SK-N-DZ (cell line): Measurements from ENCODE around the gene TMEM134.
A peak's percentile ranks its signal among the peaks of the same experiment; 100 is the strongest.
"Not testable (repeated sequence)": the region's sequence is repeated elsewhere in the genome, so short reads cannot be mapped to it uniquely, and the experiment has no call there.

Experiments used
- DNase-seq: peaks from one replicate; pipeline ENCODE4 v3.0.0-alpha.2; 2015; ENCODE audit warnings: low spot score

The TMEM134 gene

DNA sequence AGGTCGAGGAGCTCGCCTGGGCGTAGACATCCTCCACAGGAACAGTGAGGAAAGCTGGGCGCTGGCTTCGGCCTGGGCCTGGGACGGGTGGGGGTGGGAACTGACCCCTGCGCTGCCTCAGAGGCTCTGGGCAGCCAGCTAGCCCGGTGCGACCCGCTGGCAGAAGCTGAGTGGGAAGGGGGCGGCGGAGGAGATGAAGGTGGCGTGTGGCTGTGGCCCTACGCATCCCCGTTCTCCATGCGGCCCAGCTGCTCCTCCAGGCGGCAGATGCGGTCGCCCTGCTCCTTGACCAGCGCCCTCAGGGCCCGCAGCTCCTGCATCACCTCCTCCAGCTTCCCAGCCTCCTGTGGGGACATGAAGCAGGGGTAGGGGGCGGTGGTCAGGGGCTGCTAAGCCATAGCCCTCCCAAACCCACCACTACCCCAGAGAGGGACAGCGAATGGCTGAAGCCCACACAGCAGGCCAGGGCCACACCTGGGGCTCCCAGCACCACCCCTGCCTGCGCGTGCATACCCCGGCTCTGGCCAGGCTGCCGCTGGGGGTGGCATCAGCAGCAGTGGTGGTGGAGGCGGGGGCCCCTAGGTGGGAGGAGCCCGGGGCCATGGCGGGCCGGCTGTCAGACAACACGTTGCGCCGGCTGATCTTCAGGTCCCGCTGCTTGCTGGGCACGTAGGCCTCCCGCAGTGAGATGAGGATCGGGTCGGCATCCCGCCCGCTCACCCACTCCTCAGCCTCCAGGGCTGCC is 30.7 kb downstream of the TMEM134 start:
- no peak for DNase-seq

GRCh38 chr11:67437809-67438157 is 31.3 kb downstream of the TMEM134 start:
- no peak for DNase-seq

DNA sequence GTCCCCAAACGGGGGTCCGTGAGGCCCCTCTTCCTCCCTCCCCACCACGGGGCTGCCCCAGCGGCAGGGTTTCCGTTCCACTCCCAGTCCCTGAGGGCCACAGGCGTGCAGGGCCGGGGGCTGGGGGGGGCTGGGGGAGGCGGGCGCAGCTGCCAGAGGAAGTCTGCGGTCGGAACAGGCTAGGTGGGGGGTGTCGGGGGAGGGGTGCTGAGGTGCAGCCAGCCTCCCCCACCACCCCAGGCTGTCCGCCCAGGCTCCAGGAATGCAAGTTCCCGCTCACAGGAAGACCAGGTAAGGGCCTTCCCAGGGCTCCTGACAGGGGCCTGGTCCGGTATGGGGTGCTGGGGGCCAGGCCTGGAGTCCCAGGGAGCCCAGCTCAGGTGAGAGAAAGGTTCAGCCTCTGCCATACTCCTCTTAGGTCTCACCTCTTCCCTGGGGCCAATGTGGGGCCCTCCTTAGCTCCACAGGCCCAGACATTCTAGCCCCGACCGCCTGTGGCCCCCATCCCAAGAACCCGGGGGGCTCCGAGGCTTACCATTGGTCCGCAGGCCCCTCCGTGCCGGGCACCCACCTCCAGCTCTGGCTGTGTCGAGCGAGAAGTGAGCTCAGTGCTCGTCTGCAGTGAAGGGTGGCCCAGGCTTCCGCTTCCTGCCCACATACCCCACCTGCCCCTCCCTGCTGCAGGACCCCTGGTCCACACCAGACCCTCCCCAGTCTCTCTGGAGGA is 31.8 kb downstream of the TMEM134 start, which contains the start of gene PTPRCAP:
TSS of gene PTPRCAP (minus strand) at position 601 of the 727 bp plus-strand sequence. CDS start at position 538, 63 bp downstream.
- no peak for DNase-seq

DNA sequence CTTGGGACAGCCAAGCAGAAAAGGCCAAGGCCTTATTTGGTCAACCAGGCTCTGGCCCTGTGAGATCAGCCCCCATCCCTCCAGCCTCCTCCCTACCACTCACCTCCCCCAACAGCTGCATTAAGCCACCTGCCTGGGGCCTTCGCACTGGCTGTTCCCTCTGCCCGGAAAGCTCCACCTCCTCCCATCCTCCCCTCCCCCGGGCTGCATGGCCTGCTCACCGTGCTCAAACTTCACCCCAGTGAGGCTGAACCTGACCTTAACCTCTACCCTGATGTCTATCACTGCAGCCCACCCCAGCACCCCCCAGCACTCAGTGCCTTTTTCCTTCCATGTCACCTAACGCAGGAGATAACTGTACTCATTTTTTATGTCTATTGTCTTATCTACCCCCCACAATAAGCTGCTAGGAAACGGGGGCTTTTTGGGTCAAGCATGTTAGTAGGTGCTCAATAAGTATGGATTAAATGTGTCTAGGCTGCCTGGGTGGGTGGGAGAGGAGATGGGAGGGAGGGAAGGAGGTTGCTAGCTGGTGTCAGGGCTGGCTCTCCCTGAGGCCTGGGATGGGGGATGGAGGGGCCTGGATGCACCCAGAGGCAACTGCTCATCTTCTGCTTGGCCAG is 32.5 kb downstream of the TMEM134 start:
- peak; percentile 72 for DNase-seq

DNA sequence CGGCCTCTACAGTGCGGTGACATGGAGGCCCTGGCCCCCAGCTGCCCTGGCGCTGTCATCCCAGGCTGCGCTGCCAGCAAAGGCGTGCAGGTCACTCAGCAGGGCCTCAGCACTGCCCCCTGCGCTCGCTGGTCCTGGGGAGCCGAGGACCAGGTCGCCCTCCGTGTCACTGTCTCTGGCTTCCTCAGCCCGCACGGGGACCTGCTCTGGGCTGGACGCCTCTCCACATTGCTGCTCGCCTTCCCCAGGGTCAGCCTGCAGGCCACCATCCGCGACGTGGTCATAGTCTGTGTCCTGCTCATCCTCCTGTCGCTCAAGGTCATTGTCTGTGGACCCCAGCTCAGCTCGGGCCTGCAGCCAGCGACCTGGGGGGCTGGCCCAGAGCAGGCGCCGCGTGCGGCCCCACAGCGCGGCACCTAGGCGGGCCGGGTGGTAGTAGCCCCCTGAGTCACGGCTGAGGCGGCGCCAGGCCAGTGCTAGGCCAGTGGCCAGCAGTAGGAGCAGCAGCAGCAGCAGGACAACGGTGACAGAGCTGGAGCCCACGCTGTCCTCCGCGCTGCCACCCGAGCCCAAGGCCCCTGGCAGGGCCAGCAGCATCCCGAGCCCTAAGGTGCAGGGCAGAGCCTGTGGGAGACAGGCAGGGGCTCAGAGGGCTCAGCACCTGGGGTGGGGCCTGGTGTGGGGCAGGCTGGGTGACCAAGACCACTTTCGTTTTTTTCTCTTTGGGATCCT is 33.2 kb downstream of the TMEM134 start:
- DNase-seq = no peak

DNA sequence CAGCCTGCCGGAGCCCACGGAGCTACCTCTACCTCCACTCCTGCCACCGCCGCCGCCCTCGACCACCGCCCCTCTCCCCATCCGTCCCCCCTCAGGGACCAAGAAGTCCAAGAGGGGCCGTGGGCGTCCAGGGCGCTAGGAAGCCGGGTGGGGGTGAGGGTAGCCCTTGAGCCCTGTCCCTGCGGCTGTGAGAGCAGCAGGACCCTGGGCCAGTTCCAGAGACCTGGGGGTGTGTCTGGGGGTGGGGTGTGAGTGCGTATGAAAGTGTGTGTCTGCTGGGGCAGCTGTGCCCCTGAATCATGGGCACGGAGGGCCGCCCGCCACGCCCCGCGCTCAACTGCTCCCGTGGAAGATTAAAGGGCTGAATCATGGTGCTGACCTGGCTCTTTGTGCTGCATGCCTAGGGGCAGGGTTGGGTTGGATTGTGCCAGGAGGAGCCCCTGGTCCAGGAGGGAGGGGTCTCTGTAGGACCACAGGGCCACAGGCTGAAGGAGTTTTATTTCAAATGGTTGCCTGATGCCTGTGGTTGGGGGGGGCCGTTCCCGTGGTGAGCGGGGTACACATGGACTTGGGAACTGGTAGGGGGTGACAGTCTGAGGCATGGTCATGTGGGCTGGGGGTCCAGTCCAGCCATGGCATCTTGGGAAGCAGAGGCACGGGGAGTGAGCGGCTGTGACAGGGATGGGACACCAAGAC is 33.9 kb downstream of the TMEM134 start:
- no peak for DNase-seq

- no peak for DNase-seq
Measured at GRCh38 chr11:67434395-67434881, 34.6 kb downstream of the TMEM134 start.

DNA sequence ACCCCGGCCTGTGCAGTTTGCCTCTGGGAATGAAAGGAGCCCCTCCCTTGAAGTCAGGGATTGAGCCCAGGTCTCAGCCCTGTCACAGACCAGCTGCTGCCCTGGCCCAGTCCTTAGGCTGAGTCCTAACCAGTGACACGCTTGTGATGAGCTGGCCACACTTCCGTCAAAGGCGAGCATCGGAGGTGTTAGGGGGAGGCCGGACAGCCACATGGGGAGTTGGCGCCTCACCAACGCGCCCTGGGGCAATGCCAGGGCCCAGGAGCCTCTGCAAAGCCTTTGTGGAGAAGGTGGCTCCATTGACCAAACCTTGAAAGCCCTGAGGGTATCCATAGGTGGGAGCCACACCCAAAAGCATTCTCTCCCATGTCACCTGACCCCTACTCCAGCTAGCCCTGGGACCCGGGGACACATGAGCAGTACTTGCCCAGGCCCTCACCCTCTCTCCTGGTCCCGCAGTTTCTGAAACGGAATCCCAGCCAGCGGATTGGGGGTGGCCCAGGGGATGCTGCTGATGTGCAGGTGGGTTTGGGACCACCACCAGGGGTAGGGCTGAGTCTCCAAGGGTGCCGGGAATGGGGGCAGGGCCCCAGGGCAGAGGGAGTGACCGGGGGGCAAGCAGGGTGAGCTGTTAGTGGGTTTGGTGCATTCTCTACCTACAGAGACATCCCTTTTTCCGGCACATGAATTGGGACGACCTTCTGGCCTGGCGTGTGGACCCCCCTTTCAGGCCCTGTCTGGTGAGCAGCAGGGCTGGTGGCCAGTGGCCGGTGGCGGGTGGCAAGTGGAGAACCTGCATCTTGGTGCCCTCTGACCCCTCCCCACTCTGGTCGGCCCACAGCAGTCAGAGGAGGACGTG is 35.3 kb downstream of the TMEM134 start:
- DNase-seq = no peak

GRCh38 chr11:67432655-67433349 is 36.2 kb downstream of the TMEM134 start:
- DNase-seq = no peak

- no peak for DNase-seq
Measured at GRCh38 chr11:67431346-67432249, 37.5 kb downstream of the TMEM134 start.

- no peak for DNase-seq
Measured at GRCh38 chr11:67429722-67430121, 39.3 kb downstream of the TMEM134 start.

DNA sequence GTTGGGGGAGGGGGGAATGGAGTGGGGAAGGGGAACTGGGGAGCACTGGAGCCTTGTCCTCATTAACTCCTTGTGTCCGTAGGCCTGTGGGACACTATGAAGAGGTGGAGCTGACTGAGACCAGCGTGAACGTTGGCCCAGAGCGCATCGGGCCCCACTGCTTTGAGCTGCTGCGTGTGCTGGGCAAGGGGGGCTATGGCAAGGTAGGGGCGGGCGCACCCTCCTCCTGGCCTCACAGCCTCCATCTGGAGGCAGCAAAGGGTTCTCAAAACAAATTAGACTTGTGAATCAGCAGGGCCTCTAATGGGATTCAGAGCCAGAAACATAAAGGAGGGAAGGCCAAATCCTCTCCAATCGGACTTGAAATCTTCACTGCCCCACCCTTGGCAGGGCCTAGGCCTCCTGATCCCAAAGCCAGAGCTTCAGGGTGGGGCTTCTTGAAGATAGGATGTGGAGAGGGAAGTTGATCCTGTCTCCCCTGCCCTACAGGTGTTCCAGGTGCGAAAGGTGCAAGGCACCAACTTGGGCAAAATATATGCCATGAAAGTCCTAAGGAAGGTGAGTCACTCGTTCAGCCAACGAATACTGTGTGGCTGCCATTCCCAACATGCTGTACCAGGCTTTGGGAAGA is 39.9 kb downstream of the TMEM134 start:
- DNase-seq = no peak

DNA sequence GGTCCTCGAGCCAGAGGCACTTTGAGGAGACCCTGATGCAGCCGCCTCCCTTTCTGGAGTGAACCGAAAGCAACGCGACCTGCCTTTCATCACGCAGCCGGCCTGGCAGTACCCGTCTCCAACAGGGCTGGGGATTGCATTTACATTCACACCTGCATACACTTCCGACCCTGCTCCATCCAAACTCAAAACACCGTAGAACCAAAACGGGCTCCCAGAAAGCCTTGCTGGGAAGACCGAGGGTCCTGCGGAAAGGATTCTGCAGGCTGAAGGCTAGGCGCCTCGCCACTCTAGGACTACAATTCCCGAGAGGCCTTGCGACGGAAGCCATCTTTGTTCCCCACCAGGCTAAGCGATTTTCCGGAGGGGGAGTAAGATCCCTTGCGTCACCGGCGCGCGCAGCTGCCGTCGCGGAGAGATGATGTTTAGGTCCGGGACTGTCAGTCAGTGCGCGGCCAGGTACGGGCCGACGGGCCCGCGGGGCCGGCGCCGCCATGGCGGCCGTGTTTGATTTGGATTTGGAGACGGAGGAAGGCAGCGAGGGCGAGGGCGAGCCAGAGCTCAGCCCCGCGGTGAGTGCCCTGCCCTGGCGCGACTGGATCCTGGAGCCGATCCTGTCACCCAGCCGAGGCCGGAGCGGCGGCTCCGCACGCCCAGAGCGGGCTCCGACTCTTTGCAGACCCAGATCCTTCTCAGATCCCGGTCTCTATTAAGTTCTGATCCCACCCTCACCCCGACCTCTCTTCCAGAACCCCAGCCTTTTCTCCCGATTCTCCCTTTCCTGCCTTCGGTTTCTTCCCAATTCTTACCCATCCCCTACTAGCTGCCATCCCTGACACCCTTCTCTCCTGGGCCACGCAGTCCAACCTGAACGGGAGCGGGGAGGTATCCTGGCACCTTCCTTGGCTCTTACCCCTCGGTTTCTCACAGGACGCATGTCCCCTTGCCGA is 40.7 kb downstream of the TMEM134 start, which contains the start of gene RPS6KB2:
TSS of gene RPS6KB2 (plus strand) at position 443 of the 950 bp plus-strand sequence. CDS start at position 495, 52 bp downstream.
- peak; percentile 97 for DNase-seq

- DNase-seq = not testable (repeated sequence)
Measured at GRCh38 chr11:67427364-67427859, 41.6 kb downstream of the TMEM134 start.

DNA sequence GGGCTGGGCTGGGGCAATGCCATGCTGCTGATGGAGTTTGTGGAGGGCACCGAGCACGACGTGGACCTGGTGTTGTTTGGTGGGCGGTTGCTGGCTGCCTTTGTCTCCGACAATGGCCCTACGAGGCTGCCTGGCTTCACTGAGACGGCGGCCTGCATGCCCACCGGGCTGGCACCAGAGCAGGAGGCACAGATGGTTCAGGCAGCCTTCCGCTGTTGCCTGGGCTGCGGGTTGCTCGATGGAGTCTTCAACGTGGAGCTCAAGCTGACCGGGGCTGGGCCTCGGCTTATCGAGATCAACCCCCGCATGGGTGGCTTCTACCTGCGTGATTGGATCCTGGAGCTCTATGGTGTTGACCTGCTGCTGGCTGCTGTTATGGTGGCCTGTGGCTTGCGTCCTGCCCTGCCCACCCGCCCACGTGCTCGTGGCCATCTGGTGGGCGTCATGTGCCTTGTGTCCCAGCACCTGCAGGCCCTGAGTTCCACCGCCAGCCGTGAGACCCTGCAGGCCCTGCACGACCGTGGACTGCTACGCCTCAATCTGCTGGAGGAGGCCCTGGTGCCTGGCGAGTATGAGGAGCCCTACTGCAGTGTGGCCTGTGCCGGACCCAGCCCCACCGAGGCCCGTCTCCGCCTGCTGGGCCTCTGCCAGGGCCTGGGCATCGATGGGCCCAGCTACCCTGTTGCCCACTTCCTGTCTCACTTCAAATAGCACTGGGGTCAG is 45.0 kb downstream of the TMEM134 start:
- DNase-seq = no peak

GRCh38 chr11:67423466-67423865 is 45.6 kb downstream of the TMEM134 start:
- no peak for DNase-seq
